Measurements from ENCODE around the gene E2F3. TPM values are rescaled to one million over a fixed set of nuclear protein-coding genes. Genes with fewer than 3 reads are reported as not detected.
A peak's percentile ranks its signal among the peaks of the same experiment; 100 is the strongest.

Gene E2F3
- total RNA-seq, 2 experiments from 2014 or later, result 16.0 to 17.0 TPM

- CTCF ChIA-PET, result no interaction called here
- peaks cover 31% of the 10 kb centered on the region for H3K36me3 Mint-ChIP-seq (ENCODE audit: low read depth)
- H3K27me3 Mint-ChIP-seq, result no peaks in the 10 kb centered on the region
These were observed 139.0 kb downstream of the E2F3 start for GRCh38 chr6:20540683-20541082.

GRCh38 chr6:20541382-20541781 lies 139.7 kb downstream of the E2F3 start:
- Mint-ChIP-seq H3K9me3 (no peaks in the 10 kb centered on the region), H3K27ac (no peak overlapping the region), H3K4me3 (no peak overlapping the region), H3K4me1 (ENCODE audit: low read depth) (peaks cover 59% of the 10 kb centered on the region), H3K36me3 (ENCODE audit: low read depth) (peaks cover 32% of the 10 kb centered on the region), H3K27me3 (no peaks in the 10 kb centered on the region)
- DNase-seq (no peak), ATAC-seq (no peak)
- ChIA-PET POLR2A (interaction anchor here (0.6 kb wide), 2 partner anchors 222 to 236 kb away, joined by 3 read pairs; no protein-coding TSS in a partner anchor), CTCF (no interaction called here)
- TF ChIP-seq CTCF (IDR thresholded peaks at IDR 0.05), result no peak
- intact Hi-C loops (cut with micrococcal nuclease), result no loop called here

More at GRCh38 chr6:20540683-20541082, 139.0 kb downstream of the E2F3 start:
- POLR2A ChIA-PET, result no interaction called here
- no peak for ATAC-seq
- Mint-ChIP-seq H3K4me1 (ENCODE audit: low read depth) (peaks cover 59% of the 10 kb centered on the region), H3K27ac (no peak overlapping the region), H3K9me3 (no peaks in the 10 kb centered on the region), H3K4me3 (no peak overlapping the region)
- no peak for TF ChIP-seq CTCF (IDR thresholded peaks at IDR 0.05)
- DNase-seq, result no peak
- intact Hi-C loops (cut with micrococcal nuclease), result no loop called here

- intact Hi-C loops (cut with micrococcal nuclease), result no loop called here
- Mint-ChIP-seq H3K9me3 (no peaks in the 10 kb centered on the region), H3K27ac (peak overlapping the region; percentile 78), H3K4me3 (no peak overlapping the region), H3K36me3 (ENCODE audit: low read depth) (peaks cover 37% of the 10 kb centered on the region), H3K27me3 (no peaks in the 10 kb centered on the region), H3K4me1 (ENCODE audit: low read depth) (peaks cover 47% of the 10 kb centered on the region)
- ChIA-PET CTCF (no interaction called here), POLR2A (interaction anchor here (1.3 kb wide), 1 partner anchor 9 kb away, joined by 5 read pairs; the partner anchor contains the start of gene CDKAL1)
- TF ChIP-seq CTCF (IDR thresholded peaks at IDR 0.05), result no peak
- DNase-seq (peak; percentile 53), ATAC-seq (peak; percentile 94)
These were observed 141.4 kb downstream of the E2F3 start for GRCh38 chr6:20542927-20543602.

Other genes with a start within 250 kb of the E2F3 start
- gene MBOAT1, start 189.4 kb upstream of the E2F3 start, total RNA-seq, result 1 to 10 TPM; 5.4 to 6.4 TPM
- gene CDKAL1, start 132.6 kb downstream of the E2F3 start, total RNA-seq, result 10 to 100 TPM; 21.6 to 23.6 TPM

Data from activated CD8-positive, alpha-beta T cell treated with anti-CD3 and anti-CD28 coated beads for 36 hours (primary cell).